Measurements from ENCODE around the gene ADAMTS2. TPM values are rescaled to one million over a fixed set of nuclear protein-coding genes. Genes with fewer than 3 reads are reported as not detected.

ADAMTS2 gene
- polyA plus RNA-seq, 3 donors: 0.74 to 2.3 TPM; not detected in 1

DNA sequence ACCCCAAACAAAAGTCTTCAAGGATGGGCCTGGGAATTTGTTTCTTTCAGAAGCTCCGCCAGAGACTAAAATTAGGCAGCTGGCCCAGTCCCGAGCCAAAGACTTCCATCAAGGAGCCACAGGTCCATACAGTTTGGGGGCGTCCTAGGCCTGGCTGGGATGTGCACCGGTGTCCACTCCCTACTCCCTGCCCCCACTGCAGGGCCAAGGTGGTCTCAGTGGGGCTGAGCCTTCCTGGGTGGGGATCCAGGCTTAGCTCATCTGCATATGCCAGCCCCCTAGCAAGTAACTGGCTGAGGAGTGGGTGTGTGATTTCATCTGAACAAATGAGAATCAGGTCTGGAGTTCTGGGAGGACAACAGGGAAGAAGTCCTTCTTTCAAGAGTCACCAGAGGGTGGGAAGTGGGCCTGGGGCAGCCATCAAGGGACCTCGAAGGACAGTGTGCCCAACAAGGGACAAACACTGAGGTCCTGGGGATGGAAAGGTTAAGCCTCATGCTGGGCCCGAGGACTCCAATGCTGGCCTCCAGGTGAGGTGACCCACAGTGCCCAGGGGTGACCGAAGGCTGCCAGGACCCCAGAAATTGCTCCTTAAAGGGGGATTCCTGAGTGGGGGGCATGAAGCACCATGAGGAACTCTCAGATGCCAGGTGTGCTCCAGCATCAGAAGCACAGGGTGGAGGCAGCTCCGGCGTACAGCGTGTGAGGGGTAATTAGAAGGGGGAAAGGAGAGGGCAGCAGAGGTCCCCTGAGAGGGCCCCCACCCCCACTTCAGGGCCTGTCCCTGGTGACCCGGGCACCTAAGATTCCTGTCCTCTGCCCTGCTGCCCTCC, 193.8 kb downstream of the ADAMTS2 start:
- H3K4me3 Mint-ChIP-seq: no peak overlapping the region
- H3K36me3 Mint-ChIP-seq: no peaks in the 10 kb centered on the region
- no peak for DNase-seq
- H3K27me3 ChIP-seq (ENCODE audit: control insufficient read depth in 2 of 2, insufficient read depth in 2 of 2, low read length in 2 of 2): no peaks in the 10 kb centered on the region
- no peaks in the 10 kb centered on the region for H4K20me1 ChIP-seq (ENCODE audit: insufficient read depth, low read length)
- peaks cover 0 to 3% (median 0%) of the 10 kb centered on the region in 3 donors for H3K27me3 Mint-ChIP-seq (ENCODE audit: low read depth in 3 of 3)
- H3K4me3 ChIP-seq (replicated peaks in 1 of 3; ENCODE audit: low read depth in 2 of 3, low read length in 3 of 3): no peak overlapping the region
- no peak overlapping the region for H2AFZ ChIP-seq (ENCODE audit: insufficient read depth, low read depth, low read length, poor library complexity, severe bottlenecking)
- H3K27ac ChIP-seq (ENCODE audit: low read depth in 1 of 2, low read length in 2 of 2): no peak overlapping the region
- no peak overlapping the region for H3K4me2 ChIP-seq (replicated peaks; ENCODE audit: extremely low read depth, low read length, poor library complexity, severe bottlenecking)
- peaks cover 0 to 16% (median 11%) of the 10 kb centered on the region in 7 donors for H3K9me3 Mint-ChIP-seq
- no peaks in the 10 kb centered on the region for H3K79me2 ChIP-seq (ENCODE audit: insufficient read depth, low read length)
- no peak overlapping the region for H3K27ac Mint-ChIP-seq
- TF ChIP-seq, protein P1, sequence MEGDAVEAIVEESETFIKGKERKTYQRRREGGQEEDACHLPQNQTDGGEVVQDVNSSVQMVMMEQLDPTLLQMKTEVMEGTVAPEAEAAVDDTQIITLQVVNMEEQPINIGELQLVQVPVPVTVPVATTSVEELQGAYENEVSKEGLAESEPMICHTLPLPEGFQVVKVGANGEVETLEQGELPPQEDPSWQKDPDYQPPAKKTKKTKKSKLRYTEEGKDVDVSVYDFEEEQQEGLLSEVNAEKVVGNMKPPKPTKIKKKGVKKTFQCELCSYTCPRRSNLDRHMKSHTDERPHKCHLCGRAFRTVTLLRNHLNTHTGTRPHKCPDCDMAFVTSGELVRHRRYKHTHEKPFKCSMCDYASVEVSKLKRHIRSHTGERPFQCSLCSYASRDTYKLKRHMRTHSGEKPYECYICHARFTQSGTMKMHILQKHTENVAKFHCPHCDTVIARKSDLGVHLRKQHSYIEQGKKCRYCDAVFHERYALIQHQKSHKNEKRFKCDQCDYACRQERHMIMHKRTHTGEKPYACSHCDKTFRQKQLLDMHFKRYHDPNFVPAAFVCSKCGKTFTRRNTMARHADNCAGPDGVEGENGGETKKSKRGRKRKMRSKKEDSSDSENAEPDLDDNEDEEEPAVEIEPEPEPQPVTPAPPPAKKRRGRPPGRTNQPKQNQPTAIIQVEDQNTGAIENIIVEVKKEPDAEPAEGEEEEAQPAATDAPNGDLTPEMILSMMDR (IDR thresholded peaks at IDR 0.05): no peak
- H3K4me1 Mint-ChIP-seq: no peaks in the 10 kb centered on the region
- intact Hi-C loops (cut with micrococcal nuclease): no loop called here
- WGBS (ENCODE audit: insufficient coverage): 94% methylated on average over 8 of the region's 11 CpGs
- no peak overlapping the region for H3K9ac ChIP-seq (ENCODE audit: insufficient read depth, low read length, poor library complexity, severe bottlenecking)
- H3K4me1 ChIP-seq (ENCODE audit: control insufficient read depth in 1 of 2, insufficient read depth in 2 of 2, low read length in 2 of 2): no peaks in the 10 kb centered on the region
- peaks cover 0 to 13% of the 10 kb centered on the region in 2 donors for H3K9me3 ChIP-seq (replicated peaks in 1 of 2; ENCODE audit: control insufficient read depth in 1 of 2, insufficient read depth in 1 of 2, low read length in 2 of 2)
- no peaks in the 10 kb centered on the region for H3K36me3 ChIP-seq (replicated peaks in 1 of 2; ENCODE audit: control insufficient read depth in 1 of 2, insufficient read depth in 2 of 2, low read length in 2 of 2)

DNA sequence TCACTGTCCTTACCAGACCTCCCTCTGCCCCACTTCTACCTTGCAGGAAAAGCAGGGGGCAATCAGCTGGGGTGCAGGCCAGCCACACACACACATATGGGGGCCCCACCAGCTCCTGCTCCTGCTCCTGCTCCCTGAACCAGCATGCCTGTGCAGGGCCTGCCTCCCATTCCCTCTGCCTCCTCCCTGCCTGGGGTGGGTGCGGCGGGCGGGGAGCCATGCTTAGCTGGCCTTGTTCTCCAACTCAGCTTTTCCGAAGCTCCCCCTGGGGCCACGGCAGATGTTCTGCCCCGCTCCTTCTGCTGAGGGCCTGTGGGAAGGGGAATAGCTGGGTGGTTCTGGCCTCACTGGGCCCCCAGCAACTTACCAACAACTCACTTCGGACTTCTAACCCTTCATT, 195.2 kb downstream of the ADAMTS2 start:
- no peaks in the 10 kb centered on the region for H3K4me1 Mint-ChIP-seq
- H3K36me3 Mint-ChIP-seq: no peaks in the 10 kb centered on the region
- intact Hi-C loops (cut with micrococcal nuclease): no loop called here
- Histone ChIP-seq H2AFZ (ENCODE audit: insufficient read depth, low read depth, low read length, poor library complexity, severe bottlenecking) (no peak overlapping the region), H3K27ac (ENCODE audit: low read depth in 1 of 2, low read length in 2 of 2) (no peak overlapping the region), H3K36me3 (replicated peaks in 1 of 2; ENCODE audit: control insufficient read depth in 1 of 2, insufficient read depth in 2 of 2, low read length in 2 of 2) (no peaks in the 10 kb centered on the region), H3K9me3 (replicated peaks in 1 of 2; ENCODE audit: control insufficient read depth in 1 of 2, insufficient read depth in 1 of 2, low read length in 2 of 2) (peaks cover 0 to 13% of the 10 kb centered on the region in 2 donors), H3K79me2 (ENCODE audit: insufficient read depth, low read length) (no peaks in the 10 kb centered on the region), H4K20me1 (ENCODE audit: insufficient read depth, low read length) (no peaks in the 10 kb centered on the region), H3K4me2 (replicated peaks; ENCODE audit: extremely low read depth, low read length, poor library complexity, severe bottlenecking) (no peak overlapping the region), H3K27me3 (ENCODE audit: control insufficient read depth in 2 of 2, insufficient read depth in 2 of 2, low read length in 2 of 2) (no peaks in the 10 kb centered on the region), H3K4me1 (ENCODE audit: control insufficient read depth in 1 of 2, insufficient read depth in 2 of 2, low read length in 2 of 2) (no peaks in the 10 kb centered on the region), H3K4me3 (replicated peaks in 1 of 3; ENCODE audit: low read depth in 2 of 3, low read length in 3 of 3) (no peak overlapping the region), H3K9ac (ENCODE audit: insufficient read depth, low read length, poor library complexity, severe bottlenecking) (no peak overlapping the region)
- H3K9me3 Mint-ChIP-seq: peaks cover 0 to 21% (median 11%) of the 10 kb centered on the region in 7 donors
- peaks cover 0 to 2% (median 1%) of the 10 kb centered on the region in 3 donors for H3K27me3 Mint-ChIP-seq (ENCODE audit: low read depth in 3 of 3)
- no peak for DNase-seq
- TF ChIP-seq, protein P1 (IDR thresholded peaks at IDR 0.05): no peak
- H3K4me3 Mint-ChIP-seq: no peak overlapping the region
- no CpG with 5 or more reads among the region's 7 CpGs for whole genome bisulfite sequencing (ENCODE audit: insufficient coverage)
- H3K27ac Mint-ChIP-seq: no peak overlapping the region
